BLaER1 (cell line): ENCODE data around the gene SPEF1.

Experiments
- H3K27ac ChIP-seq: shearing (Covaris generic); formaldehyde crosslinking; 2 replicates; pipeline ENCODE4 v1.8.1; 2022
- H3K27me3 ChIP-seq: shearing (Covaris generic); formaldehyde crosslinking; 2 replicates; pipeline ENCODE4 v1.8.1; 2022
- H3K36me3 ChIP-seq: shearing (Covaris generic); formaldehyde crosslinking; 2 replicates; pipeline ENCODE4 v1.8.1; 2022
- H3K4me1 ChIP-seq: shearing (Covaris generic); formaldehyde crosslinking; 2 replicates; pipeline ENCODE4 v1.8.1; 2022
- H3K4me2 ChIP-seq: shearing (Covaris generic); formaldehyde crosslinking; 2 replicates; pipeline ENCODE4 v1.8.1; 2022
- H3K4me3 ChIP-seq: shearing (Covaris generic); formaldehyde crosslinking; 2 replicates; pipeline ENCODE4 v1.8.1; 2022
- H3K9ac ChIP-seq: shearing (Covaris generic); formaldehyde crosslinking; 2 replicates; pipeline ENCODE4 v1.8.1; 2022
- H3K9me3 ChIP-seq: shearing (Covaris generic); formaldehyde crosslinking; 2 replicates; pipeline ENCODE4 v1.8.1; 2022
- H4K20me1 ChIP-seq: shearing (Covaris generic); formaldehyde crosslinking; 2 replicates; pipeline ENCODE4 v1.8.1; 2022
- Cebpa-rat ChIP-seq: shearing (Covaris generic); IDR thresholded peaks from 2 replicates; pipeline ENCODE4 v1.8.1; 2022

SPEF1 gene

GRCh38 chr20:3741836-3742458 lies 39.3 kb downstream of the SPEF1 start:
- peaks cover 8% of the 10 kb centered on the region; the same call in 1 of the 2 replicates for H3K4me1 ChIP-seq
- no peak overlapping the region for H3K9ac ChIP-seq

GRCh38 chr20:3740615-3741301 lies 40.5 kb downstream of the SPEF1 start:
- no peak overlapping the region for H3K9ac ChIP-seq
- no peak overlapping the region for H3K27ac ChIP-seq
- TF ChIP-seq Cebpa-rat, result no peak
- no peaks in the 10 kb centered on the region for H3K9me3 ChIP-seq
- H3K4me3 ChIP-seq, result no peak overlapping the region
- H3K4me2 ChIP-seq, result no peak overlapping the region
- no peaks in the 10 kb centered on the region for H3K36me3 ChIP-seq
- 0 out of 2 replicates have a peak, but pooled peaks cover 2% of the 10 kb centered on the region for H3K27me3 ChIP-seq
- peaks cover 6% of the 10 kb centered on the region; the same call in 1 of the 2 replicates for H3K4me1 ChIP-seq
- no peaks in the 10 kb centered on the region for H4K20me1 ChIP-seq

More at GRCh38 chr20:3741836-3742458, 39.3 kb downstream of the SPEF1 start:
- Histone ChIP-seq H3K27ac (no peak overlapping the region), H3K4me3 (no peak overlapping the region), H4K20me1 (no peaks in the 10 kb centered on the region), H3K9me3 (no peaks in the 10 kb centered on the region), H3K36me3 (no peaks in the 10 kb centered on the region), H3K4me2 (no peak overlapping the region), H3K27me3 (0 out of 2 replicates have a peak, but pooled peaks cover 2% of the 10 kb centered on the region)
- TF ChIP-seq Cebpa-rat, result no peak

GRCh38 chr20:3739926-3740451 lies 41.3 kb downstream of the SPEF1 start:
- H3K36me3 ChIP-seq, result no peaks in the 10 kb centered on the region
- no peaks in the 10 kb centered on the region for H3K27me3 ChIP-seq
- no peak for TF ChIP-seq Cebpa-rat
- H3K4me2 ChIP-seq, result no peak overlapping the region
- H4K20me1 ChIP-seq, result no peaks in the 10 kb centered on the region
- H3K9ac ChIP-seq, result no peak overlapping the region
- no peak overlapping the region for H3K27ac ChIP-seq
- no peaks in the 10 kb centered on the region for H3K4me1 ChIP-seq
- H3K4me3 ChIP-seq, result no peak overlapping the region
- H3K9me3 ChIP-seq, result no peaks in the 10 kb centered on the region

- TF ChIP-seq Cebpa-rat, result no peak
- H3K27ac ChIP-seq, result no peak overlapping the region
- no peak overlapping the region for H3K4me2 ChIP-seq
- H3K4me1 ChIP-seq, result no peaks in the 10 kb centered on the region
- no peaks in the 10 kb centered on the region for H3K36me3 ChIP-seq
- H3K27me3 ChIP-seq, result no peaks in the 10 kb centered on the region
- no peaks in the 10 kb centered on the region for H4K20me1 ChIP-seq
- no peak overlapping the region for H3K4me3 ChIP-seq
- no peaks in the 10 kb centered on the region for H3K9me3 ChIP-seq
- H3K9ac ChIP-seq, result no peak overlapping the region
Measured at GRCh38 chr20:3739054-3739925, 42.0 kb downstream of the SPEF1 start.

- Histone ChIP-seq H3K4me2 (no peak overlapping the region), H4K20me1 (no peaks in the 10 kb centered on the region), H3K36me3 (no peaks in the 10 kb centered on the region), H3K4me1 (no peaks in the 10 kb centered on the region), H3K4me3 (no peak overlapping the region), H3K27ac (no peak overlapping the region), H3K27me3 (peaks cover 8% of the 10 kb centered on the region), H3K9ac (no peak overlapping the region), H3K9me3 (no peaks in the 10 kb centered on the region)
- TF ChIP-seq Cebpa-rat, result no peak
Measured at GRCh38 chr20:3738111-3739053, 42.9 kb downstream of the SPEF1 start.

- peaks cover 32% of the 10 kb centered on the region for H3K27me3 ChIP-seq
- no peaks in the 10 kb centered on the region for H3K9me3 ChIP-seq
- TF ChIP-seq Cebpa-rat, result no peak
- H3K27ac ChIP-seq, result no peak overlapping the region
- H4K20me1 ChIP-seq, result no peaks in the 10 kb centered on the region
- H3K4me2 ChIP-seq, result no peak overlapping the region
- H3K4me3 ChIP-seq, result no peak overlapping the region
- H3K9ac ChIP-seq, result no peak overlapping the region
- peaks cover 11% of the 10 kb centered on the region; the same call in 1 of the 2 replicates for H3K4me1 ChIP-seq
- H3K36me3 ChIP-seq, result no peaks in the 10 kb centered on the region
Measured at GRCh38 chr20:3735768-3736167, 45.5 kb downstream of the SPEF1 start.

- TF ChIP-seq Cebpa-rat, result no peak
- Histone ChIP-seq H3K9ac (no peak overlapping the region), H3K4me3 (no peak overlapping the region), H3K9me3 (no peaks in the 10 kb centered on the region), H3K4me1 (peaks cover 23% of the 10 kb centered on the region), H3K36me3 (no peaks in the 10 kb centered on the region), H4K20me1 (no peaks in the 10 kb centered on the region), H3K27ac (no peak overlapping the region), H3K4me2 (no peak overlapping the region), H3K27me3 (peaks cover 32% of the 10 kb centered on the region)
Measured at GRCh38 chr20:3734111-3734843, 47.0 kb downstream of the SPEF1 start.

GRCh38 chr20:3733119-3733995 lies 47.9 kb downstream of the SPEF1 start:
- H3K4me3 ChIP-seq, result no peak overlapping the region
- H3K27ac ChIP-seq, result no peak overlapping the region
- H3K4me1 ChIP-seq, result peaks cover 27% of the 10 kb centered on the region
- H3K9me3 ChIP-seq, result no peaks in the 10 kb centered on the region
- peaks cover 32% of the 10 kb centered on the region for H3K27me3 ChIP-seq
- H4K20me1 ChIP-seq, result no peaks in the 10 kb centered on the region
- 0 out of 2 replicates have a peak overlapping the region, but pooled peaks have one; percentile 15 for H3K9ac ChIP-seq
- peak overlapping the region; percentile 52 for H3K4me2 ChIP-seq
- no peak for TF ChIP-seq Cebpa-rat
- H3K36me3 ChIP-seq, result no peaks in the 10 kb centered on the region
